PC-3 (cell line): ENCODE data around the gene HOXC11. TPM values are rescaled to one million over a fixed set of nuclear protein-coding genes. Genes with fewer than 3 reads are reported as not detected.

Source experiments
- ATAC-seq: fragments of 200-7000 bp; cut with Tn5 transposase; 2 replicates; pipeline ENCODE4 v1.9.1; 2020; ENCODE audit warnings: mild to moderate bottlenecking, moderate library complexity
- BruUV-seq: library from RNA; stranded (reverse); fragments of 400-500 nt; replicated peaks from 2 replicates; lab custom pipeline; 2021; lab: Mats Ljungman, UMichigan
- CTCF ChIA-PET: fragments of 300-600 bp; sonication (Branson Sonifier 250); formaldehyde crosslinking; loops from one replicate; lab custom pipeline; 2022; ENCODE audit warnings: antibody characterized with exemption; lab: Charles Lee
- POLR2A ChIA-PET: fragments of 300-600 bp; sonication (Branson Sonifier 250); formaldehyde crosslinking; loops from one replicate; lab custom pipeline; 2022; ENCODE audit warnings: antibody characterized with exemption; ENCODE audit not compliant: unreplicated experiment; lab: Charles Lee
- DNase-seq: peaks from one replicate; pipeline ENCODE4 v3.0.0-alpha.2; 2015
- H2AFZ ChIP-seq: fragments of 300-600 bp; sonication (generic); 2 replicates; pipeline ENCODE4 v1.6.0; 2016; ENCODE audit warnings: antibody characterized with exemption, low read length
- H3F3A ChIP-seq: fragments of 300-600 bp; sonication (generic); one replicate; pipeline ENCODE4 v1.6.0; 2017; ENCODE audit warnings: antibody characterized with exemption, low read length, control low read depth, mild to moderate bottlenecking; ENCODE audit not compliant: unreplicated experiment
- H3K27ac ChIP-seq: fragments of 300-600 bp; sonication (generic); 2 replicates; pipeline ENCODE4 v1.5.1; 2016; ENCODE audit warnings: mild to moderate bottlenecking, low read length
- H3K27me3 ChIP-seq: fragments of 300-600 bp; sonication (generic); 2 replicates; pipeline ENCODE4 v1.6.1; 2016; ENCODE audit warnings: low read length, mixed read lengths
- H3K36me3 ChIP-seq: fragments of 300-600 bp; sonication (generic); 2 replicates; pipeline ENCODE4 v1.6.1; 2016; ENCODE audit warnings: low read depth, mixed run types, low read length, mixed read lengths
- H3K4me1 ChIP-seq: fragments of 300-600 bp; sonication (generic); 2 replicates; pipeline ENCODE4 v1.5.1; 2016; ENCODE audit warnings: low read length; ENCODE audit not compliant: insufficient read depth
- H3K4me2 ChIP-seq: fragments of 300-600 bp; sonication (generic); 2 replicates; pipeline ENCODE4 v1.6.0; 2016; ENCODE audit warnings: low read length
- H3K4me3 ChIP-seq: fragments of 300-600 bp; sonication (generic); 2 replicates; pipeline ENCODE4 v1.5.1; 2016; ENCODE audit warnings: mild to moderate bottlenecking, low read length, mixed read lengths
- H3K79me2 ChIP-seq: fragments of 300-600 bp; sonication (generic); 2 replicates; pipeline ENCODE4 v1.6.1; 2017; ENCODE audit warnings: low read length, mixed read lengths
- H3K9ac ChIP-seq: fragments of 300-600 bp; sonication (generic); 2 replicates; pipeline ENCODE4 v1.6.0; 2016; ENCODE audit warnings: mild to moderate bottlenecking, low read length
- H3K9me2 ChIP-seq: fragments of 300-600 bp; sonication (generic); replicated peaks from 2 replicates; pipeline ENCODE4 v1.6.1; 2016; ENCODE audit warnings: mixed run types, low read length, mixed read lengths
- H3K9me3 ChIP-seq: fragments of 300-600 bp; sonication (generic); 2 replicates; pipeline ENCODE4 v1.6.1; 2016; ENCODE audit warnings: low read length, mixed read lengths
- H4K20me1 ChIP-seq: fragments of 300-600 bp; sonication (generic); 2 replicates; pipeline ENCODE4 v1.6.1; 2016; ENCODE audit warnings: low read length, mixed read lengths
- EZH2 ChIP-seq: fragments of 300-600 bp; sonication (generic); IDR thresholded peaks from one replicate; pipeline ENCODE4 v1.6.1; 2017; ENCODE audit warnings: antibody characterized with exemption, mild to moderate bottlenecking, low read length; ENCODE audit not compliant: unreplicated experiment
- EZH2phosphoT487 ChIP-seq: fragments of 300-600 bp; sonication (generic); IDR thresholded peaks from 2 replicates; pipeline ENCODE4 v1.6.1; 2018; ENCODE audit warnings: mild to moderate bottlenecking, antibody characterized with exemption, low read length, borderline replicate concordance
- intact Hi-C: fragments of 100-400 bp; cut with micrococcal nuclease; formaldehyde crosslinking; loops from 2 replicates; pipeline ENCODE4 v1.9.0; 2023
- total RNA-seq: library from RNA; depleted of rRNA; stranded (reverse); fragments of >200 nt; gene quantifications from 2 replicates; pipeline ENCODE4 v1.2.3, GENCODE V29; 2014
- TF ChIP-seq, protein P1 (sequence below): fragments of 300-600 bp; sonication (generic); conservative IDR thresholded peaks from 2 replicates; pipeline ENCODE4 v1.5.1; 2017; ENCODE audit warnings: antibody characterized with exemption, low read depth, mild to moderate bottlenecking, low read length

HOXC11 gene
- total RNA-seq, 1 experiment from 2014 or later = 0.84 TPM

DNA sequence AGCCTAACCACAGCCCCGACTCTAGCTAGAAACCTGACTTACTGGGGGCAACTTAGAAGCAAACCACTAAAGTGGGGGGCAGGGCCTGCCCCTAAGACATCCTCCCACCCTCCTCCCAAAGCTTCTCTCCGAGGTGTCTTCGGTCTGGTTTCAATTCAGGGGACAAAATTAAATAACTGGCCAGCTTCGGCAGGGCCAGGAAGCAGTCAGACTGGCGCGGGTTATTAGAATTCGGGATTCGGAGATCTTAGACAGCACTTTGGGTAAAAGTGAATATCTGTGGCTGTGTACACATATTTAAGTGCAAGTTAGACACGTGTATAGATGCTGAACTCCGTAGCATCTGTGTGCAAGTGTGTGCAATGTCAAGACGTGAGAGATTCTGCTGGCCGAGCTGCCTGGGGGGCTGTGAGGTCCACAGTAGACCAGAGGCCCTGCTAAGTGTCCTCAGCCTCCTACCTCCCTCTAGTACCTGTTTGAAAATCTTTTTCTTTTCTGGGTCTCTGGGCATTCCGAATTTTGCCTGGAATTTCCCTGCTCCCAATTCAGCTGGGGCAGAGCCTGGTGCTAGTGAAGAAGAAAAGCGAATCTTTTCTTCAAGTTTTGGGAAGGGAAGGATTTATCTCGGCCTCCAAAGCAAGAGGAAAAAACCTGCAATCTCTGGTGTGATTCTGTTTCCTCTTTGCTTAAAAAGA lies 8.0 kb downstream of the HOXC11 start:
- H3K79me2 ChIP-seq = no peaks in the 10 kb centered on the region
- DNase-seq = no peak
- BruUV-seq = no TSS peak
- ChIA-PET POLR2A (no interaction called here), CTCF (interaction anchor here (0.6 kb wide), 2 partner anchors 51 to 743 kb away, joined by 3 to 4 read pairs; no protein-coding TSS in a partner anchor)
- no peak overlapping the region for H3K9ac ChIP-seq
- H3K9me3 ChIP-seq = no peaks in the 10 kb centered on the region
- H3K36me3 ChIP-seq = no peaks in the 10 kb centered on the region
- H3K4me2 ChIP-seq = no peak overlapping the region
- H3K27ac ChIP-seq = no peak overlapping the region
- intact Hi-C loops = no loop called here
- no peak overlapping the region for H2AFZ ChIP-seq
- no peak for ATAC-seq
- H3K9me2 ChIP-seq = no peaks in the 10 kb centered on the region
- no peak for TF ChIP-seq EZH2
- TF ChIP-seq, protein P1, sequence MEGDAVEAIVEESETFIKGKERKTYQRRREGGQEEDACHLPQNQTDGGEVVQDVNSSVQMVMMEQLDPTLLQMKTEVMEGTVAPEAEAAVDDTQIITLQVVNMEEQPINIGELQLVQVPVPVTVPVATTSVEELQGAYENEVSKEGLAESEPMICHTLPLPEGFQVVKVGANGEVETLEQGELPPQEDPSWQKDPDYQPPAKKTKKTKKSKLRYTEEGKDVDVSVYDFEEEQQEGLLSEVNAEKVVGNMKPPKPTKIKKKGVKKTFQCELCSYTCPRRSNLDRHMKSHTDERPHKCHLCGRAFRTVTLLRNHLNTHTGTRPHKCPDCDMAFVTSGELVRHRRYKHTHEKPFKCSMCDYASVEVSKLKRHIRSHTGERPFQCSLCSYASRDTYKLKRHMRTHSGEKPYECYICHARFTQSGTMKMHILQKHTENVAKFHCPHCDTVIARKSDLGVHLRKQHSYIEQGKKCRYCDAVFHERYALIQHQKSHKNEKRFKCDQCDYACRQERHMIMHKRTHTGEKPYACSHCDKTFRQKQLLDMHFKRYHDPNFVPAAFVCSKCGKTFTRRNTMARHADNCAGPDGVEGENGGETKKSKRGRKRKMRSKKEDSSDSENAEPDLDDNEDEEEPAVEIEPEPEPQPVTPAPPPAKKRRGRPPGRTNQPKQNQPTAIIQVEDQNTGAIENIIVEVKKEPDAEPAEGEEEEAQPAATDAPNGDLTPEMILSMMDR = no peak
- TF ChIP-seq EZH2phosphoT487 = no peak
- H4K20me1 ChIP-seq = no peaks in the 10 kb centered on the region
- peaks cover 29% of the 10 kb centered on the region for H3K4me1 ChIP-seq
- H3K4me3 ChIP-seq = no peak overlapping the region
- no peaks in the 10 kb centered on the region for H3F3A ChIP-seq
- H3K27me3 ChIP-seq = no peaks in the 10 kb centered on the region

DNA sequence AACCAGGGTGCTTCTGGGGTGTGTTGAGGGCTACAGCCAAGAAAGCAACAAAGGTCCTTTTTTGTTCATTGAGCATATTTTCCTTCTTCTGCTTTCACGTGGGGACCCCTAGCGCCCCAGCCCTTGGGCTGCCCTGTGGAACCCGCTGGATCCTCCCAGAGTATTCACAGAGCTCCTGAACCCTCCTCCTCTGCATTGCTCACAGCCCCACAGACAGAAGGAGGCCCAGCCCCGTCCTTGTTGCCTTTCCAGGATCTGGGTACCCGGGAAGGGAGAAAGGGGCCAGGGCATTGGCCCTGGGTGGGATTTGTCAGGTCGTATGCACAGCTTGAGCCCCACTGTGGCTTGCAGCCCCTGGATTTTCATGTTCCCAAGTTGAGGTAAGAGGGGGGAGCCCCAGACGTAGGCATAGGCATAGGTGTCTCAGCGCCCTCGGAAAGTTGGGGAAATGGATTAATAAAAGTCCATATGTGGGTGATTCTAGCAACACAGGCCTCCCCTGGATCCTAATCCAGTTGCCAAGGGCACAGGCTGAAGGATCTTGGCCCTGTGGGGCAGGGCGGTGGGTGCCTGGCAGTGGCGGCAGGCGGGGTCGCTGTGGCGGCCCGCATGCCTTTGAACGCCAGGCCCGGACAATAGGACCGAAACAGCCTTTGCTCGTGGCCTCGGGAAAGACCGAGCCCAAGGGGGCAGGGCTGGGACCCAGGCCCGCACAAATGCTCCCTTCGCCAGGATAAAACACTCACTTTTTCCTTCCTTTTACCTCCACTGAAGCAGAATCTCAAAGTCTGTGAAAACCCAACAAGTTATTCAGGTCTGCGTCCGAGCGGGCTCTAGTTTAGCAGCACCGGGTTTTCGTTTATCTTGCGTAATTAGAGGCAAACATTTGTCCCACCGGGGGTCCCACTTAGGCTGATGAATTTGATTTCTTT lies 9.0 kb downstream of the HOXC11 start:
- TF ChIP-seq, protein P1 = no peak
- TF ChIP-seq EZH2phosphoT487 (no peak), EZH2 (no peak)
- ATAC-seq (no peak), DNase-seq (no peak)
- Histone ChIP-seq H3F3A (no peaks in the 10 kb centered on the region), H3K4me2 (no peak overlapping the region), H3K36me3 (no peaks in the 10 kb centered on the region), H3K4me1 (peaks cover 34% of the 10 kb centered on the region), H4K20me1 (no peaks in the 10 kb centered on the region), H3K27me3 (no peaks in the 10 kb centered on the region), H3K9ac (no peak overlapping the region), H3K79me2 (no peaks in the 10 kb centered on the region), H3K4me3 (no peak overlapping the region), H2AFZ (no peak overlapping the region), H3K27ac (no peak overlapping the region), H3K9me3 (no peaks in the 10 kb centered on the region), H3K9me2 (no peaks in the 10 kb centered on the region)
- CTCF ChIA-PET = no interaction called here
- POLR2A ChIA-PET = no interaction called here
- no TSS peak for BruUV-seq
- intact Hi-C loops = no loop called here
